COLO829 (cell line): ENCODE results near the gene RXRA.

Experiments
- DNase-seq: peaks from one replicate; pipeline ENCODE4 v3.0.0; 2012; ENCODE audit warnings: low spot score

The RXRA gene

GRCh38 chr9:134338394-134339182 lies 12.3 kb downstream of the RXRA start:
- peak; percentile 86 for DNase-seq

GRCh38 chr9:134339183-134339806 lies 13.0 kb downstream of the RXRA start:
- DNase-seq = no peak

- no peak for DNase-seq
These were observed 14.4 kb downstream of the RXRA start for GRCh38 chr9:134340475-134341160.

GRCh38 chr9:134341306-134341705 lies 15.1 kb downstream of the RXRA start:
- DNase-seq = no peak

GRCh38 chr9:134341929-134342745 lies 15.9 kb downstream of the RXRA start:
- DNase-seq = no peak

GRCh38 chr9:134342746-134343115 lies 16.5 kb downstream of the RXRA start:
- no peak for DNase-seq

GRCh38 chr9:134343637-134344036 lies 17.4 kb downstream of the RXRA start:
- no peak for DNase-seq

- DNase-seq = no peak
These were observed 18.0 kb downstream of the RXRA start for GRCh38 chr9:134344068-134344799.

GRCh38 chr9:134344800-134345310 lies 18.6 kb downstream of the RXRA start:
- DNase-seq = no peak

GRCh38 chr9:134345737-134346136 lies 19.5 kb downstream of the RXRA start:
- DNase-seq = no peak

GRCh38 chr9:134346151-134346550 lies 19.9 kb downstream of the RXRA start:
- no peak for DNase-seq

- no peak for DNase-seq
These were observed 20.8 kb downstream of the RXRA start for GRCh38 chr9:134346840-134347583.

GRCh38 chr9:134347996-134348395 lies 21.7 kb downstream of the RXRA start:
- no peak for DNase-seq

GRCh38 chr9:134348404-134349155 lies 22.3 kb downstream of the RXRA start:
- DNase-seq = no peak

GRCh38 chr9:134349936-134350335 lies 23.7 kb downstream of the RXRA start:
- no peak for DNase-seq

GRCh38 chr9:134350416-134350994 lies 24.2 kb downstream of the RXRA start:
- no peak for DNase-seq

- DNase-seq = no peak
These were observed 25.4 kb downstream of the RXRA start for GRCh38 chr9:134351606-134352176.

- no peak for DNase-seq
These were observed 26.1 kb downstream of the RXRA start for GRCh38 chr9:134352247-134352933.

GRCh38 chr9:134353539-134353938 lies 27.3 kb downstream of the RXRA start:
- DNase-seq = no peak
